ENCODE measurements around the gene FAM20B.

DNA sequence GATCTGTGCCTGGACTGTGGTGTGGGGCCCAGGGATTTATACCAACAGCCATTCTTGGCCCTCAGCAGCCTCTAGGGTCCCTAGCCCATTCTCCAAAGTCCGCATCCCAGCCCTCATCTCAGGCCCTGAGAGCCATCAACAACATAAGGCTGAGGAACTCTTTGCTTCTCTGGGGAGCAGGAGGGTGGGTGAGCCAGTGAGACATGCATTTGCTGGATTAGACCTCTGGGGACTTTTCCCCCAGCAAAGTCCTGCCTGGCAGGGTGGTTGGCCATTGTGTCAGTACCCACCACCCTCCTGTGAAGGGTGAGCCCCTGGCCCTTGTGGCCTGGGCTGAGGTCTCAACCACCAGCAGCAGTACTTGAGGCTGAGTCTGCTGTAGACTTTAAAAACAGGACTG lies 24.2 kb upstream of the FAM20B start:
- no peak for TF ChIP-seq POLR2A (IDR thresholded peaks at IDR 0.05; ENCODE audit: low read depth, low read length)
- no peak for TF ChIP-seq POU2F2 (IDR thresholded peaks at IDR 0.05; ENCODE audit: low read depth, low read length)
- TF ChIP-seq POLR2AphosphoS5 (IDR thresholded peaks at IDR 0.05; ENCODE audit: low read depth, low read length), result no peak

Data from GM12891 (cell line).